Glomerular visceral epithelial cell (primary cell): ENCODE data around the gene CDKN3.
"Not testable (repeated sequence)": the region's sequence is repeated elsewhere in the genome, so short reads cannot be mapped to it uniquely, and the experiment has no call there.

Source experiments
- DNase-seq: peaks from one replicate; pipeline ENCODE4 v3.0.0-alpha.2; 2016; ENCODE audit errors: extremely low spot score

The CDKN3 gene

GRCh38 chr14:54423991-54424390 is 27.2 kb downstream of the CDKN3 start:
- no peak for DNase-seq

- no peak for DNase-seq
Measured at GRCh38 chr14:54424479-54424901, 27.7 kb downstream of the CDKN3 start.

- no peak for DNase-seq
Measured at GRCh38 chr14:54425068-54425467, 28.3 kb downstream of the CDKN3 start.

GRCh38 chr14:54425537-54426274 is 28.9 kb downstream of the CDKN3 start:
- DNase-seq, result no peak

- no peak for DNase-seq
Measured at GRCh38 chr14:54427871-54428270, 31.1 kb downstream of the CDKN3 start.

- DNase-seq, result no peak
Measured at GRCh38 chr14:54428527-54428926, 31.7 kb downstream of the CDKN3 start.

GRCh38 chr14:54435500-54435981 is 38.7 kb downstream of the CDKN3 start:
- no peak for DNase-seq

GRCh38 chr14:54437954-54438353 is 41.1 kb downstream of the CDKN3 start:
- not testable (repeated sequence) for DNase-seq

- no peak for DNase-seq
Measured at GRCh38 chr14:54438703-54439102, 41.9 kb downstream of the CDKN3 start.

- no peak for DNase-seq
Measured at GRCh38 chr14:54440037-54440436, 43.2 kb downstream of the CDKN3 start.

GRCh38 chr14:54440476-54440872 is 43.7 kb downstream of the CDKN3 start:
- peak; percentile 4 for DNase-seq

GRCh38 chr14:54440873-54441868 is 44.4 kb downstream of the CDKN3 start, which contains the start of gene CNIH1:
TSS of gene CNIH1 (minus strand) at chr14:54441374. CDS start at chr14:54441327, 47 bp downstream.
- DNase-seq, result peak; percentile 95

- DNase-seq, result not testable (repeated sequence)
Measured at GRCh38 chr14:54442961-54443360, 46.2 kb downstream of the CDKN3 start.

GRCh38 chr14:54443981-54444380 is 47.2 kb downstream of the CDKN3 start:
- DNase-seq, result no peak

- no peak for DNase-seq
Measured at GRCh38 chr14:54444681-54445080, 47.9 kb downstream of the CDKN3 start.

- no peak for DNase-seq
Measured at GRCh38 chr14:54446161-54446693, 49.4 kb downstream of the CDKN3 start.

- DNase-seq, result no peak
Measured at GRCh38 chr14:54447231-54447692, 50.5 kb downstream of the CDKN3 start.

- no peak for DNase-seq
Measured at GRCh38 chr14:54450535-54450934, 53.7 kb downstream of the CDKN3 start.

- no peak for DNase-seq
Measured at GRCh38 chr14:54451121-54451601, 54.4 kb downstream of the CDKN3 start.

- DNase-seq, result no peak
Measured at GRCh38 chr14:54451961-54452360, 55.2 kb downstream of the CDKN3 start.

- DNase-seq, result no peak
Measured at GRCh38 chr14:54453252-54453651, 56.4 kb downstream of the CDKN3 start.

- not testable (repeated sequence) for DNase-seq
Measured at GRCh38 chr14:54453990-54454389, 57.2 kb downstream of the CDKN3 start.
